ENCODE results near the gene CDPF1. TPM values are rescaled to one million over a fixed set of nuclear protein-coding genes. Genes with fewer than 3 reads are reported as not detected.

CDPF1 gene
- total RNA-seq, 1 experiment from 2014 or later: 8.1 TPM

- Histone ChIP-seq H3K14ac (ENCODE audit: insufficient read depth, low read length) (no peak overlapping the region), H2BK20ac (ENCODE audit: low read depth, low read length, poor library complexity, severe bottlenecking) (no peak overlapping the region), H4K5ac (ENCODE audit: insufficient read length, low read depth, low read length) (no peak overlapping the region), H2AK5ac (ENCODE audit: insufficient read length, low read length) (no peak overlapping the region), H3K4me2 (ENCODE audit: insufficient read depth, insufficient read length, low read length) (no peak overlapping the region), H3K79me2 (ENCODE audit: insufficient read depth, low read length) (no peaks in the 10 kb centered on the region), H2BK120ac (ENCODE audit: low read depth, low read length, poor library complexity, severe bottlenecking) (no peak overlapping the region), H2BK5ac (ENCODE audit: insufficient read length, low read length) (no peak overlapping the region), H3K4ac (ENCODE audit: low read depth, low read length) (no peak overlapping the region), H3K23me2 (ENCODE audit: insufficient read length, low read depth, low read length, poor library complexity, severe bottlenecking) (no peaks in the 10 kb centered on the region), H3K4me1 (ENCODE audit: insufficient read depth, low read length) (no peaks in the 10 kb centered on the region), H3K18ac (ENCODE audit: insufficient read length, low read depth, low read length) (no peak overlapping the region), H3K27ac (ENCODE audit: insufficient read length, low read depth, low read length) (no peak overlapping the region), H3K79me1 (ENCODE audit: insufficient read depth, low read depth, low read length, poor library complexity, severe bottlenecking) (no peaks in the 10 kb centered on the region), H4K91ac (ENCODE audit: insufficient read length, low read depth, low read length) (no peak overlapping the region), H3K27me3 (ENCODE audit: insufficient read depth, low read length) (no peaks in the 10 kb centered on the region), H3K23ac (ENCODE audit: insufficient read length, low read depth, low read length) (no peak overlapping the region), H4K8ac (replicated peaks; ENCODE audit: insufficient read length, low read depth, low read length) (no peak overlapping the region), H4K20me1 (ENCODE audit: control insufficient read depth, insufficient read depth, insufficient read length) (no peaks in the 10 kb centered on the region), H2AFZ (ENCODE audit: low read length) (no peak overlapping the region), H3K56ac (ENCODE audit: insufficient read length, low read depth, low read length) (no peak overlapping the region), H2BK12ac (ENCODE audit: insufficient read length, low read depth, low read length) (no peak overlapping the region), H3T11ph (ENCODE audit: low read length) (no peak overlapping the region), H3K9me3 (ENCODE audit: control insufficient read depth, low read depth, low read length) (no peaks in the 10 kb centered on the region), H3K9ac (ENCODE audit: extremely low read depth, insufficient read length, low read length) (no peak overlapping the region), H2BK15ac (ENCODE audit: low read depth, low read length) (no peak overlapping the region)
- no peak for DNase-seq
- peaks cover 5 to 16% (median 9%) of the 10 kb centered on the region in 3 experiments; a peak in 5 of 7 replicates for H3K36me3 Mint-ChIP-seq (ENCODE audit: insufficient read depth in 1 of 3, low read depth in 3 of 3)
- WGBS (ENCODE audit: extremely low coverage, insufficient read length, low lambda C conversion rate): no CpG with 5 or more reads among the region's 7 CpGs
- no peaks in the 10 kb centered on the region for H3K4me1 Mint-ChIP-seq
- TF ChIP-seq CTCF (conservative IDR thresholded peaks at IDR 0.05): no peak
- H3K27ac Mint-ChIP-seq: no peak overlapping the region
- H3K9me3 Mint-ChIP-seq: peaks cover 0 to 2% of the 10 kb centered on the region in 2 experiments; a peak in 2 of 5 replicates
- no peak overlapping the region for H3K4me3 Mint-ChIP-seq
- peaks cover 4% of the 10 kb centered on the region for H3K27me3 Mint-ChIP-seq (ENCODE audit: low read depth)
Measured at GRCh38 chr22:46240907-46241306, 9.2 kb downstream of the CDPF1 start.
